Measurements from ENCODE around the gene ZBTB16. TPM values are rescaled to one million over a fixed set of nuclear protein-coding genes. Genes with fewer than 3 reads are reported as not detected.

The ZBTB16 gene
- total and polyA plus RNA-seq, 2 of the 13 experiments (the other 11 are each of a cell fraction or from before 2014, with no cell fraction given): not detected

DNA sequence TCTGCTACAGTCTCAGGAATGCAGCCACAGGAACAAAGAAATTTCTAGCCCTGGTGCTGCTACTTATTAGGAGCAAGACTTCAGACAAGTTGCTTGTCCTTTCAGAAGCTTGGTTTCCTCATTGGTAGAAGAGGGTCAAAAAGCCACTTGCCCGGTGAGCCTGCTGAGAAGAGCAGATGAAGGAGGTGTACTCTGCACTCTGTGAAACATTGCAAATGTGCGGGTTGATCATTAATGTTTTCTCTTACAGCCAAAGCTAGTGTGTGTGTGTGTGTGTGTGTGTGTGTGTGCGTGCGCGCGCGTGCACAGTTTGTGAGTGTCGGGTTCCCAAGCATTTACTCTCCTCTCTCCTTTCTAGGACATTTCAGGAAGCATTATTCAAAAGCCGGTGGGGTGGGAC, 150.4 kb downstream of the ZBTB16 start (continued):
- no peak for TF ChIP-seq TARDBP (CRISPR knock-in tag; IDR thresholded peaks at IDR 0.05)
- TF ChIP-seq ZNF234 (CRISPR knock-in tag; conservative IDR thresholded peaks at IDR 0.05): no peak
- TF ChIP-seq ZNF331 (CRISPR knock-in tag; IDR thresholded peaks at IDR 0.05): peak; percentile 31; the same call in 1 of the 2 replicates
- TF ChIP-seq FOXC1 (CRISPR knock-in tag; IDR thresholded peaks at IDR 0.05; ENCODE audit: borderline replicate concordance): no peak
- no peak for TF ChIP-seq FOXA1 (IDR thresholded peaks at IDR 0.05)
- TF ChIP-seq FOXA1 (CRISPR knock-in tag; IDR thresholded peaks at IDR 0.05): 0 out of 2 replicates have a peak, but pooled peaks have one; percentile 7
- no peak for TF ChIP-seq GABPA (IDR thresholded peaks at IDR 0.05; ENCODE audit: low read depth, low read length)
- TF ChIP-seq GABPA (CRISPR knock-in tag; IDR thresholded peaks at IDR 0.05; ENCODE audit: low read depth): peak; percentile 32; the same call in 1 of the 2 replicates
- TF ChIP-seq, protein P1, sequence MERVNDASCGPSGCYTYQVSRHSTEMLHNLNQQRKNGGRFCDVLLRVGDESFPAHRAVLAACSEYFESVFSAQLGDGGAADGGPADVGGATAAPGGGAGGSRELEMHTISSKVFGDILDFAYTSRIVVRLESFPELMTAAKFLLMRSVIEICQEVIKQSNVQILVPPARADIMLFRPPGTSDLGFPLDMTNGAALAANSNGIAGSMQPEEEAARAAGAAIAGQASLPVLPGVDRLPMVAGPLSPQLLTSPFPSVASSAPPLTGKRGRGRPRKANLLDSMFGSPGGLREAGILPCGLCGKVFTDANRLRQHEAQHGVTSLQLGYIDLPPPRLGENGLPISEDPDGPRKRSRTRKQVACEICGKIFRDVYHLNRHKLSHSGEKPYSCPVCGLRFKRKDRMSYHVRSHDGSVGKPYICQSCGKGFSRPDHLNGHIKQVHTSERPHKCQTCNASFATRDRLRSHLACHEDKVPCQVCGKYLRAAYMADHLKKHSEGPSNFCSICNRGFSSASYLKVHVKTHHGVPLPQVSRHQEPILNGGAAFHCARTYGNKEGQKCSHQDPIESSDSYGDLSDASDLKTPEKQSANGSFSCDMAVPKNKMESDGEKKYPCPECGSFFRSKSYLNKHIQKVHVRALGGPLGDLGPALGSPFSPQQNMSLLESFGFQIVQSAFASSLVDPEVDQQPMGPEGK (CRISPR knock-in tag; IDR thresholded peaks at IDR 0.05): 0 out of 2 replicates have a peak, but pooled peaks have one; percentile 23
- TF ChIP-seq HOXA3 (CRISPR knock-in tag; IDR thresholded peaks at IDR 0.05): 0 out of 2 replicates have a peak, but pooled peaks have one; percentile 18
- peak; percentile 76 for TF ChIP-seq BHLHE40 (IDR thresholded peaks at IDR 0.05; ENCODE audit: low read length)
- TF ChIP-seq XBP1 (CRISPR knock-in tag; IDR thresholded peaks at IDR 0.05): no peak
- TF ChIP-seq REPIN1 (CRISPR knock-in tag; IDR thresholded peaks at IDR 0.05; ENCODE audit: borderline replicate concordance, low read depth): peak; percentile 57; the same call in 1 of the 2 replicates
- 0 out of 2 replicates have a peak, but pooled peaks have one; percentile 27 for TF ChIP-seq FOXA3 (CRISPR knock-in tag; IDR thresholded peaks at IDR 0.05)
- TF ChIP-seq XRCC5 (optimal IDR thresholded peaks at IDR 0.05; ENCODE audit: low read length): peak; percentile 51
- TF ChIP-seq, protein P2, sequence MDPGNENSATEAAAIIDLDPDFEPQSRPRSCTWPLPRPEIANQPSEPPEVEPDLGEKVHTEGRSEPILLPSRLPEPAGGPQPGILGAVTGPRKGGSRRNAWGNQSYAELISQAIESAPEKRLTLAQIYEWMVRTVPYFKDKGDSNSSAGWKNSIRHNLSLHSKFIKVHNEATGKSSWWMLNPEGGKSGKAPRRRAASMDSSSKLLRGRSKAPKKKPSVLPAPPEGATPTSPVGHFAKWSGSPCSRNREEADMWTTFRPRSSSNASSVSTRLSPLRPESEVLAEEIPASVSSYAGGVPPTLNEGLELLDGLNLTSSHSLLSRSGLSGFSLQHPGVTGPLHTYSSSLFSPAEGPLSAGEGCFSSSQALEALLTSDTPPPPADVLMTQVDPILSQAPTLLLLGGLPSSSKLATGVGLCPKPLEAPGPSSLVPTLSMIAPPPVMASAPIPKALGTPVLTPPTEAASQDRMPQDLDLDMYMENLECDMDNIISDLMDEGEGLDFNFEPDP (CRISPR knock-in tag; conservative IDR thresholded peaks at IDR 0.05): 0 out of 2 replicates have a peak, but pooled peaks have one; percentile 38
- TF ChIP-seq, protein P3, sequence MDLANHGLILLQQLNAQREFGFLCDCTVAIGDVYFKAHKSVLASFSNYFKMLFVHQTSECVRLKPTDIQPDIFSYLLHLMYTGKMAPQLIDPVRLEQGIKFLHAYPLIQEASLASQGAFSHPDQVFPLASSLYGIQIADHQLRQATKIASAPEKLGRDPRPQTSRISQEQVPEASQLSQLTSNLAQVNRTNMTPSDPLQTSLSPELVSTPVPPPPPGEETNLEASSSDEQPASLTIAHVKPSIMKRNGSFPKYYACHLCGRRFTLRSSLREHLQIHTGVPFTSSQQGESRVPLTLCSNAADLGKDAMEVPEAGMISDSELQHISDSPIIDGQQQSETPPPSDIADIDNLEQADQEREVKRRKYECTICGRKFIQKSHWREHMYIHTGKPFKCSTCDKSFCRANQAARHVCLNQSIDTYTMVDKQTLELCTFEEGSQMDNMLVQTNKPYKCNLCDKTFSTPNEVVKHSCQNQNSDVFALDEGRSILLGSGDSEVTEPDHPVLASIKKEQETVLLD (CRISPR knock-in tag; IDR thresholded peaks at IDR 0.05; ENCODE audit: low read depth): no peak
- peak; percentile 71; the same call in 1 of the 2 replicates for TF ChIP-seq MIXL1 (CRISPR knock-in tag; IDR thresholded peaks at IDR 0.05)
- no peak for TF ChIP-seq ZNF251 (CRISPR knock-in tag; IDR thresholded peaks at IDR 0.05)
- peak; percentile 49; the same call in 1 of the 2 replicates for TF ChIP-seq GATAD2A (CRISPR knock-in tag; IDR thresholded peaks at IDR 0.05)
- TF ChIP-seq HNF4G (IDR thresholded peaks at IDR 0.05; ENCODE audit: borderline replicate concordance, low read depth, low read length): peak; percentile 63
- no peak for TF ChIP-seq HNF4G (CRISPR knock-in tag; IDR thresholded peaks at IDR 0.05; ENCODE audit: borderline replicate concordance, low read depth)
- TF ChIP-seq, protein P4, sequence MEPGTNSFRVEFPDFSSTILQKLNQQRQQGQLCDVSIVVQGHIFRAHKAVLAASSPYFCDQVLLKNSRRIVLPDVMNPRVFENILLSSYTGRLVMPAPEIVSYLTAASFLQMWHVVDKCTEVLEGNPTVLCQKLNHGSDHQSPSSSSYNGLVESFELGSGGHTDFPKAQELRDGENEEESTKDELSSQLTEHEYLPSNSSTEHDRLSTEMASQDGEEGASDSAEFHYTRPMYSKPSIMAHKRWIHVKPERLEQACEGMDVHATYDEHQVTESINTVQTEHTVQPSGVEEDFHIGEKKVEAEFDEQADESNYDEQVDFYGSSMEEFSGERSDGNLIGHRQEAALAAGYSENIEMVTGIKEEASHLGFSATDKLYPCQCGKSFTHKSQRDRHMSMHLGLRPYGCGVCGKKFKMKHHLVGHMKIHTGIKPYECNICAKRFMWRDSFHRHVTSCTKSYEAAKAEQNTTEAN (CRISPR knock-in tag; conservative IDR thresholded peaks at IDR 0.05): peak; percentile 71; the same call in 1 of the 2 replicates
- TF ChIP-seq, protein P5, sequence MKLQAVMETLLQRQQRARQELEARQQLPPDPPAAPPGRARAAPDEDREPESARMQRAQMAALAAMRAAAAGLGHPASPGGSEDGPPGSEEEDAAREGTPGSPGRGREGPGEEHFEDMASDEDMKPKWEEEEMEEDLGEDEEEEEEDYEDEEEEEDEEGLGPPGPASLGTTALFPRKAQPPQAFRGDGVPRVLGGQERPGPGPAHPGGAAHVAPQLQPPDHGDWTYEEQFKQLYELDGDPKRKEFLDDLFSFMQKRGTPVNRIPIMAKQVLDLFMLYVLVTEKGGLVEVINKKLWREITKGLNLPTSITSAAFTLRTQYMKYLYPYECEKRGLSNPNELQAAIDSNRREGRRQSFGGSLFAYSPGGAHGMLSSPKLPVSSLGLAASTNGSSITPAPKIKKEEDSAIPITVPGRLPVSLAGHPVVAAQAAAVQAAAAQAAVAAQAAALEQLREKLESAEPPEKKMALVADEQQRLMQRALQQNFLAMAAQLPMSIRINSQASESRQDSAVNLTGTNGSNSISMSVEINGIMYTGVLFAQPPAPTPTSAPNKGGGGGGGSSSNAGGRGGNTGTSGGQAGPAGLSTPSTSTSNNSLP (IDR thresholded peaks at IDR 0.05; ENCODE audit: low read depth, low read length): peak; percentile 84
- peak; percentile 57 for TF ChIP-seq ASH2L (IDR thresholded peaks at IDR 0.05; ENCODE audit: insufficient read length, low read depth, low read length)

Data from HepG2 (cell line).